GM23338 (cell line): Measurements from ENCODE around the gene FGF1.

Experiments
- CREB1 ChIP-seq: fragments of 250-450 bp; sonication (Bioruptor Pico); IDR thresholded peaks from 2 replicates; pipeline ENCODE4 v1.5.0; 2020; ENCODE audit warnings: low read depth, mild to moderate bottlenecking, moderate library complexity
- EZH2 ChIP-seq: fragments of 200-600 bp; sonication (generic); IDR thresholded peaks from one replicate; pipeline ENCODE4 v1.8.0; 2017; ENCODE audit warnings: antibody characterized with exemption, mild to moderate bottlenecking, low read depth; ENCODE audit not compliant: unreplicated experiment
- EZH2phosphoT487 ChIP-seq: fragments of 200-600 bp; sonication (generic); IDR thresholded peaks from one replicate; pipeline ENCODE4 v1.8.1; 2018; ENCODE audit warnings: antibody characterized with exemption; ENCODE audit not compliant: unreplicated experiment
- JUNB ChIP-seq: IDR thresholded peaks from one replicate; pipeline ENCODE4 v1.6.1; 2016; ENCODE audit warnings: antibody characterized with exemption; ENCODE audit not compliant: unreplicated experiment
- NANOG ChIP-seq: IDR thresholded peaks from 2 replicates; pipeline ENCODE4 v1.6.1; 2016; ENCODE audit warnings: antibody characterized with exemption, borderline replicate concordance
- POLR2AphosphoS5 ChIP-seq: IDR thresholded peaks from 2 replicates; pipeline ENCODE4 v1.6.1; 2016; ENCODE audit warnings: antibody characterized with exemption, low read depth
- STAT1 ChIP-seq: IDR thresholded peaks from one replicate; pipeline ENCODE4 v1.6.1; 2016; ENCODE audit warnings: antibody characterized with exemption; ENCODE audit not compliant: unreplicated experiment
- TF ChIP-seq, protein P1 (sequence below), 2 experiments: fragments of 200-600 bp in 1 of 2; sonication (generic) in 1 of 2; conservative IDR thresholded peaks; 2 replicates each; pipeline versions ENCODE4 v1.5.1 to v1.6.1; 2016 to 2017; ENCODE audit warnings: antibody characterized with exemption in 2 of 2, low read depth in 2 of 2, mild to moderate bottlenecking in 2 of 2, moderate library complexity in 1 of 2
- TF ChIP-seq, protein P2 (sequence below): IDR thresholded peaks from one replicate; pipeline ENCODE4 v1.6.1; 2018; ENCODE audit warnings: antibody characterized with exemption; ENCODE audit not compliant: unreplicated experiment

DNA sequence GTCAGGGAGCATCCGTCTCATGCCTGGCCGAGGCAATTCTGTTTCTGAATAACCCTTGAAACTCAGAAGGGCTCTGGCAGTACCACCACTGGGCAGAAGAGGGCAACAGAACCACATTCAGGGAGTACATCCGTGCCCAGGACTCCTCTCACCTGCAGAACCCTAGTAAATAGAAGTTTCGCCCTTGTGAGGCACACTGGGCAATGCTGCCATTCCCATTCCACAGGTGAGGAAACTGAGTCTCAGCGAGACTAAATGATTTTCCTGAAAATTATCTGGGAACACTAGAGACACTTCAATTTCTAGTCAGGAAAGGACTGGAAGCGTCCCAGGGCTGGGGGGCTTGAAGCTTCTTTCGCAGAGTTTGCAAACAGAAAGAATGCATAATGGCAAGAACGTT, 74.7 kb downstream of the FGF1 start:
- TF ChIP-seq POLR2AphosphoS5 (no peak), EZH2 (no peak), EZH2phosphoT487 (no peak), JUNB (no peak), CREB1 (CRISPR knock-in tag) (no peak), NANOG (no peak), STAT1 (no peak)
- TF ChIP-seq, protein P1, sequence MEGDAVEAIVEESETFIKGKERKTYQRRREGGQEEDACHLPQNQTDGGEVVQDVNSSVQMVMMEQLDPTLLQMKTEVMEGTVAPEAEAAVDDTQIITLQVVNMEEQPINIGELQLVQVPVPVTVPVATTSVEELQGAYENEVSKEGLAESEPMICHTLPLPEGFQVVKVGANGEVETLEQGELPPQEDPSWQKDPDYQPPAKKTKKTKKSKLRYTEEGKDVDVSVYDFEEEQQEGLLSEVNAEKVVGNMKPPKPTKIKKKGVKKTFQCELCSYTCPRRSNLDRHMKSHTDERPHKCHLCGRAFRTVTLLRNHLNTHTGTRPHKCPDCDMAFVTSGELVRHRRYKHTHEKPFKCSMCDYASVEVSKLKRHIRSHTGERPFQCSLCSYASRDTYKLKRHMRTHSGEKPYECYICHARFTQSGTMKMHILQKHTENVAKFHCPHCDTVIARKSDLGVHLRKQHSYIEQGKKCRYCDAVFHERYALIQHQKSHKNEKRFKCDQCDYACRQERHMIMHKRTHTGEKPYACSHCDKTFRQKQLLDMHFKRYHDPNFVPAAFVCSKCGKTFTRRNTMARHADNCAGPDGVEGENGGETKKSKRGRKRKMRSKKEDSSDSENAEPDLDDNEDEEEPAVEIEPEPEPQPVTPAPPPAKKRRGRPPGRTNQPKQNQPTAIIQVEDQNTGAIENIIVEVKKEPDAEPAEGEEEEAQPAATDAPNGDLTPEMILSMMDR (conservative IDR thresholded peaks at IDR 0.05; ENCODE audit: low read depth in 2 of 2): peak; percentile 72 to 96
- TF ChIP-seq, protein P2, sequence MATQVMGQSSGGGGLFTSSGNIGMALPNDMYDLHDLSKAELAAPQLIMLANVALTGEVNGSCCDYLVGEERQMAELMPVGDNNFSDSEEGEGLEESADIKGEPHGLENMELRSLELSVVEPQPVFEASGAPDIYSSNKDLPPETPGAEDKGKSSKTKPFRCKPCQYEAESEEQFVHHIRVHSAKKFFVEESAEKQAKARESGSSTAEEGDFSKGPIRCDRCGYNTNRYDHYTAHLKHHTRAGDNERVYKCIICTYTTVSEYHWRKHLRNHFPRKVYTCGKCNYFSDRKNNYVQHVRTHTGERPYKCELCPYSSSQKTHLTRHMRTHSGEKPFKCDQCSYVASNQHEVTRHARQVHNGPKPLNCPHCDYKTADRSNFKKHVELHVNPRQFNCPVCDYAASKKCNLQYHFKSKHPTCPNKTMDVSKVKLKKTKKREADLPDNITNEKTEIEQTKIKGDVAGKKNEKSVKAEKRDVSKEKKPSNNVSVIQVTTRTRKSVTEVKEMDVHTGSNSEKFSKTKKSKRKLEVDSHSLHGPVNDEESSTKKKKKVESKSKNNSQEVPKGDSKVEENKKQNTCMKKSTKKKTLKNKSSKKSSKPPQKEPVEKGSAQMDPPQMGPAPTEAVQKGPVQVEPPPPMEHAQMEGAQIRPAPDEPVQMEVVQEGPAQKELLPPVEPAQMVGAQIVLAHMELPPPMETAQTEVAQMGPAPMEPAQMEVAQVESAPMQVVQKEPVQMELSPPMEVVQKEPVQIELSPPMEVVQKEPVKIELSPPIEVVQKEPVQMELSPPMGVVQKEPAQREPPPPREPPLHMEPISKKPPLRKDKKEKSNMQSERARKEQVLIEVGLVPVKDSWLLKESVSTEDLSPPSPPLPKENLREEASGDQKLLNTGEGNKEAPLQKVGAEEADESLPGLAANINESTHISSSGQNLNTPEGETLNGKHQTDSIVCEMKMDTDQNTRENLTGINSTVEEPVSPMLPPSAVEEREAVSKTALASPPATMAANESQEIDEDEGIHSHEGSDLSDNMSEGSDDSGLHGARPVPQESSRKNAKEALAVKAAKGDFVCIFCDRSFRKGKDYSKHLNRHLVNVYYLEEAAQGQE: no peak
